ENCODE data around the gene CORO2A. TPM values are rescaled to one million over a fixed set of nuclear protein-coding genes. Genes with fewer than 3 reads are reported as not detected.
A peak's percentile ranks its signal among the peaks of the same experiment; 100 is the strongest.

Gene CORO2A
- total and polyA plus RNA-seq, 2 of the 13 experiments (the other 11 are each of a cell fraction or from before 2014, with no cell fraction given), result 14.4 to 15.3 TPM

- TF ChIP-seq ZNF160 (CRISPR knock-in tag; IDR thresholded peaks at IDR 0.05) (no peak), MAX (IDR thresholded peaks at IDR 0.05) (no peak), THAP11 (CRISPR knock-in tag; IDR thresholded peaks at IDR 0.05) (peak; percentile 65), RFXAP (CRISPR knock-in tag; IDR thresholded peaks at IDR 0.05; ENCODE audit: borderline replicate concordance) (no peak), HOXA5 (CRISPR knock-in tag; IDR thresholded peaks at IDR 0.05) (no peak), SPEN (CRISPR knock-in tag; IDR thresholded peaks at IDR 0.05; ENCODE audit: low read depth) (no peak; the same call in 1 of the 2 replicates), ZNF768 (CRISPR knock-in tag; IDR thresholded peaks at IDR 0.05) (no peak), KLF13 (CRISPR knock-in tag; IDR thresholded peaks at IDR 0.05) (no peak), SAP130 (CRISPR knock-in tag; IDR thresholded peaks at IDR 0.05; ENCODE audit: low read depth) (peak; percentile 42), ZBTB4 (CRISPR knock-in tag; IDR thresholded peaks at IDR 0.05; ENCODE audit: borderline replicate concordance) (no peak), REL (CRISPR knock-in tag; conservative IDR thresholded peaks at IDR 0.05) (no peak), MIXL1 (CRISPR knock-in tag; IDR thresholded peaks at IDR 0.05) (0 out of 2 replicates have a peak, but pooled peaks have one; percentile 32), FOXO1 (CRISPR knock-in tag; IDR thresholded peaks at IDR 0.05) (peak; percentile 52; the same call in 1 of the 2 replicates), ZNF788 (CRISPR knock-in tag; IDR thresholded peaks at IDR 0.05; ENCODE audit: borderline replicate concordance) (no peak; the same call in 1 of the 2 replicates), SALL2 (CRISPR knock-in tag; IDR thresholded peaks at IDR 0.05) (peak; percentile 13; the same call in 1 of the 2 replicates), ZNF280B (CRISPR knock-in tag; IDR thresholded peaks at IDR 0.05; ENCODE audit: borderline replicate concordance) (no peak), ZNF362 (CRISPR knock-in tag; IDR thresholded peaks at IDR 0.05; ENCODE audit: borderline replicate concordance) (no peak), ZNF572 (CRISPR knock-in tag; IDR thresholded peaks at IDR 0.05) (no peak), RXRA (CRISPR knock-in tag; IDR thresholded peaks at IDR 0.05) (peak; percentile 19; the same call in 1 of the 2 replicates), CENPX (CRISPR knock-in tag; IDR thresholded peaks at IDR 0.05) (no peak), NFATC3 (CRISPR knock-in tag; IDR thresholded peaks at IDR 0.05) (no peak), PBX2 (CRISPR knock-in tag; IDR thresholded peaks at IDR 0.05) (no peak), TEAD2 (CRISPR knock-in tag; IDR thresholded peaks at IDR 0.05) (no peak), ZNF343 (CRISPR knock-in tag; IDR thresholded peaks at IDR 0.05) (no peak), ZNF224 (CRISPR knock-in tag; IDR thresholded peaks at IDR 0.05) (no peak)
These were observed 34.2 kb downstream of the CORO2A start (continued) for GRCh38 chr9:98158071-98158831.

Data from HepG2 (cell line).